Testis (tissue), 3 donors: Measurements from ENCODE around the gene KRT8. TPM values are rescaled to one million over a fixed set of nuclear protein-coding genes. Genes with fewer than 3 reads are reported as not detected.

Source experiments
- DNase-seq: peaks from one replicate; pipeline ENCODE4 v3.0.0-alpha.2; 2019
- H3K27ac ChIP-seq, 2 donors: fragments of 200-600 bp; sonication (generic); one replicate each; pipeline ENCODE4 v1.5.1; 2019
- H3K27me3 ChIP-seq: fragments of 200-600 bp; sonication (generic); one replicate; pipeline ENCODE4 v1.5.1; 2019
- H3K36me3 ChIP-seq: fragments of 200-600 bp; sonication (generic); one replicate; pipeline ENCODE4 v1.5.1; 2017; ENCODE audit warnings: low read depth; ENCODE audit errors: missing control alignments
- H3K4me1 ChIP-seq: fragments of 200-600 bp; sonication (generic); one replicate; pipeline ENCODE4 v1.5.1; 2019
- H3K4me3 ChIP-seq, 2 donors: fragments of 200-600 bp; sonication (generic); one replicate each; pipeline ENCODE4 v1.5.1; 2017 to 2019
- H3K9me3 ChIP-seq: fragments of 200-600 bp; sonication (generic); one replicate; pipeline ENCODE4 v1.5.1; 2017
- POLR2A ChIP-seq: fragments of 450-650 bp; IDR thresholded peaks from one replicate; pipeline ENCODE4 v1.6.1; 2017; ENCODE audit warnings: antibody characterized with exemption, mild to moderate bottlenecking, moderate library complexity
- WGBS, 2 donors: methylation state at CpG; one replicate each; pipeline ENCODE4 v1.1.5; 2018; 5-methylcytosine and 5-hydroxymethylcytosine counted together
- intact Hi-C: fragments of 100-400 bp; cut with DNase I; formaldehyde crosslinking; loops from one replicate; pipeline ENCODE4 v1.15.1; 2023; ENCODE audit warnings: low total_unique reads
- polyA plus RNA-seq: library from polyadenylated mRNA; stranded (reverse); fragments of 350-450 nt; fragmentation: Illumina TruSeq; extraction: RNeasy Lipid Tissue Mini Kit (QIAGEN cat#74804); gene quantifications from one replicate; pipeline ENCODE4 v1.2.3, GENCODE V29; 2014; ENCODE audit warnings: low read depth, low replicate concordance; ENCODE audit not compliant: insufficient read depth
- total RNA-seq, 2 donors: library from RNA; depleted of rRNA; stranded (reverse); fragments of >200 nt; gene quantifications; one replicate each; pipeline ENCODE4 v1.2.3, GENCODE V29; 2016
- TF ChIP-seq, protein P1 (sequence below), 3 experiments: fragments of 450-650 bp in 2 of 3; fragments of 200-600 bp in 1 of 3; sonication (generic) in 1 of 3; IDR thresholded peaks; one replicate each; pipeline ENCODE4 v1.5.1; 2016 to 2019; ENCODE audit warnings: antibody characterized with exemption in 3 of 3, mild to moderate bottlenecking in 2 of 3, moderate library complexity in 1 of 3

The KRT8 gene
- total and polyA plus RNA-seq, 3 donors from 2014 or later, result 13.2 to 63.0 (median 14.6) TPM

GRCh38 chr12:52900166-52900895 lies 4.5 kb downstream of the KRT8 start:
- intact Hi-C loops, result no loop called here

DNA sequence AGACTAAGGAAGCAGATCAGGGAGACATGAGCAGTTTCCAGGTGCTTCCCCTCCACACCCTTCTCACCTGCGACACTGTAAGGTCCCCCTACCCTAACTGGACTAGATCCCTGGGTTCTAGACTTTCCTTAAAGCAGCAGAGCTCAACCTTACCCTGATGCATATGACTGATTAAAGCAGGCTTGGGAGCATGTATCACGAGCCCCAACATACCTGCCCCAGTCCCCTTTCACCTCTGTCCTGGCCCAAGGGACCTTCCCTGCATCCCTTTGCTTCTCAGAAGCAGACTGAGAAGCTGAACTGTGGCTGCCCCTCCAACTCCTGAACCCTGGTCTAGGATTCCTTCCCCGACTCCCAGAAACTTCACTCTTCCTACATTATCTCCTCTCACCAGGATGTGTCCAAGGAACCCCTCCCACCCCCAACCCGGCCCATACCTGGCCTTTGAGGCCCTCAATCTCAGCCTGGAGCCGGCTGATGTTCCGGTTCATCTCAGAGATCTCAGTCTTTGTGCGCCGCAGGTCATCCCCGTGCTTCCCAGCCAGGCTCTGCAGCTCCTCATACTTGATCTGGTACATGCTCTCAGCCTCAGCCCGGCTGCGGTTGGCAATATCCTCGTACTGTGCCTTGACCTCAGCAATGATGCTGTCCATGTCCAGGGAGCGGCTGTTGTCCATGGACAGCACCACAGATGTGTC lies 5.4 kb downstream of the KRT8 start:
- Histone ChIP-seq H3K9me3 (no peaks in the 10 kb centered on the region), H3K4me1 (peaks cover 6% of the 10 kb centered on the region), H3K4me3 (no peak overlapping the region), H3K36me3 (no peaks in the 10 kb centered on the region), H3K27me3 (no peaks in the 10 kb centered on the region), H3K27ac (no peak overlapping the region)
- 87 to 92% methylated on average over 13 of the region's 13 CpGs for WGBS, 2 donors
- DNase-seq, result no peak
- TF ChIP-seq POLR2A, result no peak
- TF ChIP-seq, protein P1, sequence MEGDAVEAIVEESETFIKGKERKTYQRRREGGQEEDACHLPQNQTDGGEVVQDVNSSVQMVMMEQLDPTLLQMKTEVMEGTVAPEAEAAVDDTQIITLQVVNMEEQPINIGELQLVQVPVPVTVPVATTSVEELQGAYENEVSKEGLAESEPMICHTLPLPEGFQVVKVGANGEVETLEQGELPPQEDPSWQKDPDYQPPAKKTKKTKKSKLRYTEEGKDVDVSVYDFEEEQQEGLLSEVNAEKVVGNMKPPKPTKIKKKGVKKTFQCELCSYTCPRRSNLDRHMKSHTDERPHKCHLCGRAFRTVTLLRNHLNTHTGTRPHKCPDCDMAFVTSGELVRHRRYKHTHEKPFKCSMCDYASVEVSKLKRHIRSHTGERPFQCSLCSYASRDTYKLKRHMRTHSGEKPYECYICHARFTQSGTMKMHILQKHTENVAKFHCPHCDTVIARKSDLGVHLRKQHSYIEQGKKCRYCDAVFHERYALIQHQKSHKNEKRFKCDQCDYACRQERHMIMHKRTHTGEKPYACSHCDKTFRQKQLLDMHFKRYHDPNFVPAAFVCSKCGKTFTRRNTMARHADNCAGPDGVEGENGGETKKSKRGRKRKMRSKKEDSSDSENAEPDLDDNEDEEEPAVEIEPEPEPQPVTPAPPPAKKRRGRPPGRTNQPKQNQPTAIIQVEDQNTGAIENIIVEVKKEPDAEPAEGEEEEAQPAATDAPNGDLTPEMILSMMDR (IDR thresholded peaks at IDR 0.05), result no peak
- intact Hi-C loops, result no loop called here

More at GRCh38 chr12:52900166-52900895, 4.5 kb downstream of the KRT8 start:
- DNase-seq, result no peak
- no peak overlapping the region for H3K27ac ChIP-seq
- H3K4me3 ChIP-seq, result no peak overlapping the region
- no peaks in the 10 kb centered on the region for H3K36me3 ChIP-seq
- H3K4me1 ChIP-seq, result peaks cover 6% of the 10 kb centered on the region
- TF ChIP-seq, protein P1 (IDR thresholded peaks at IDR 0.05), result no peak
- no peak for TF ChIP-seq POLR2A
- H3K27me3 ChIP-seq, result no peaks in the 10 kb centered on the region
- no peaks in the 10 kb centered on the region for H3K9me3 ChIP-seq
- WGBS, 2 donors, result 91 to 92% methylated on average over 9 of the region's 9 CpGs

- DNase-seq, result no peak
Measured at GRCh38 chr12:52896190-52897100, 8.4 kb downstream of the KRT8 start.

GRCh38 chr12:52895726-52896189 lies 9.1 kb downstream of the KRT8 start:
- Histone ChIP-seq H3K4me1 (no peaks in the 10 kb centered on the region), H3K36me3 (no peaks in the 10 kb centered on the region), H3K27ac (no peak overlapping the region), H3K27me3 (no peaks in the 10 kb centered on the region), H3K4me3 (no peak overlapping the region), H3K9me3 (no peaks in the 10 kb centered on the region)
- TF ChIP-seq, protein P1 (IDR thresholded peaks at IDR 0.05), result no peak
- no peak for TF ChIP-seq POLR2A
- DNase-seq, result no peak
- intact Hi-C loops, result no loop called here
- WGBS, 2 donors, result 56 to 67% methylated on average over 2 of the region's 2 CpGs

More at GRCh38 chr12:52896190-52897100, 8.4 kb downstream of the KRT8 start:
- H3K4me3 ChIP-seq, result no peak overlapping the region
- H3K27ac ChIP-seq, result no peak overlapping the region
- intact Hi-C loops, result no loop called here
- H3K27me3 ChIP-seq, result no peaks in the 10 kb centered on the region
- WGBS, 2 donors, result 86 to 91% methylated on average over 3 of the region's 3 CpGs
- TF ChIP-seq, protein P1 (IDR thresholded peaks at IDR 0.05), result no peak
- no peak for TF ChIP-seq POLR2A
- no peaks in the 10 kb centered on the region for H3K4me1 ChIP-seq
- H3K9me3 ChIP-seq, result no peaks in the 10 kb centered on the region
- H3K36me3 ChIP-seq, result no peaks in the 10 kb centered on the region
